ENCODE results near the gene SSNA1.

Gene SSNA1

GRCh38 chr9:137156567-137157375 lies 31.7 kb upstream of the SSNA1 start:
- Histone ChIP-seq H3K4me1 (ENCODE audit: insufficient read depth, poor library complexity, severe bottlenecking) (no peaks in the 10 kb centered on the region), H3K4me3 (ENCODE audit: severe bottlenecking) (peak overlapping the region; percentile 5), H3K36me3 (ENCODE audit: low read depth) (no peaks in the 10 kb centered on the region), H3K27me3 (ENCODE audit: insufficient read depth, poor library complexity, severe bottlenecking) (peaks cover 30% of the 10 kb centered on the region), H3K27ac (ENCODE audit: poor library complexity, severe bottlenecking) (no peak overlapping the region), H3K9me3 (ENCODE audit: severe bottlenecking) (no peaks in the 10 kb centered on the region)
- ATAC-seq (ENCODE audit: low read depth) = peak; percentile 46
- DNase-seq (ENCODE audit: low spot score) = no peak
- TF ChIP-seq, protein P1, sequence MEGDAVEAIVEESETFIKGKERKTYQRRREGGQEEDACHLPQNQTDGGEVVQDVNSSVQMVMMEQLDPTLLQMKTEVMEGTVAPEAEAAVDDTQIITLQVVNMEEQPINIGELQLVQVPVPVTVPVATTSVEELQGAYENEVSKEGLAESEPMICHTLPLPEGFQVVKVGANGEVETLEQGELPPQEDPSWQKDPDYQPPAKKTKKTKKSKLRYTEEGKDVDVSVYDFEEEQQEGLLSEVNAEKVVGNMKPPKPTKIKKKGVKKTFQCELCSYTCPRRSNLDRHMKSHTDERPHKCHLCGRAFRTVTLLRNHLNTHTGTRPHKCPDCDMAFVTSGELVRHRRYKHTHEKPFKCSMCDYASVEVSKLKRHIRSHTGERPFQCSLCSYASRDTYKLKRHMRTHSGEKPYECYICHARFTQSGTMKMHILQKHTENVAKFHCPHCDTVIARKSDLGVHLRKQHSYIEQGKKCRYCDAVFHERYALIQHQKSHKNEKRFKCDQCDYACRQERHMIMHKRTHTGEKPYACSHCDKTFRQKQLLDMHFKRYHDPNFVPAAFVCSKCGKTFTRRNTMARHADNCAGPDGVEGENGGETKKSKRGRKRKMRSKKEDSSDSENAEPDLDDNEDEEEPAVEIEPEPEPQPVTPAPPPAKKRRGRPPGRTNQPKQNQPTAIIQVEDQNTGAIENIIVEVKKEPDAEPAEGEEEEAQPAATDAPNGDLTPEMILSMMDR (IDR thresholded peaks at IDR 0.05; ENCODE audit: poor library complexity, severe bottlenecking) = no peak

DNA sequence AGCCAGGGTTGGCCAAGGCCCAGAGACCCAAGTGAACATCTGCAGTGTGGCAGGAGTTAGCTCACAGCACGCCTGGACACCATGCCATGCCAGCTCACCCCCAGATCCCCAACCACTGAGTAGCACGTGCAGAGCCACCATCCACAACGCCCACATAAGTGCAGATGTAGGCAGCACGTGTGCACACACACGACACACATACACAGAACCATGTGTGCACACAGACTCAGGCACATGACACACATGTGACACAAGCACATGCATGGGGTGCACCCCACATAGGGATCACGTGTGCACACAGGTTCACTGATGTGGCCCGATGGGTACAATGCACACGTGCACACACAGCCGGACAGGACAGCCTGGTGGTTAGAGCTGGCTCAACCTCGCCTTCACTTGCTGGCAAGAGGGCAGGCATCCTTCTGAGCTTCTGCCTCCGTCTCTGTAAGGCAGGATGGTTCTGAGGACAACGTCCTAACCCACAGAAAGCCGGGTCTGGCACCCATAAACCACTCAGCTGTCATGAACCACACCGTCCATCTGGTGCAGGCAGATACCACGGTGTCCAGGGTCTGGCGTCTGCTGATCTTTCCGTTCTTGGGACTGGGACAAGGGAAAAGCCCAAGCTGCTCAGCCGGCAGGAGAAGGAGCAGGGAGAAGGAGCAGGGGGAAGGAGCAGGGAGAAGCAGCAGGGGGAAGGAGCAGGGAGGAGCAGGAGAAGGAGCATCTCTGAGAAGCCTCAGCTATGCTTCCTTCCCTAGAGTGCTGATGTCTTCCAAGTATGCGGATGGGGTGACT lies 30.7 kb upstream of the SSNA1 start:
- Histone ChIP-seq H3K4me1 (ENCODE audit: insufficient read depth, poor library complexity, severe bottlenecking) (no peaks in the 10 kb centered on the region), H3K4me3 (ENCODE audit: severe bottlenecking) (no peak overlapping the region), H3K27ac (ENCODE audit: poor library complexity, severe bottlenecking) (no peak overlapping the region), H3K36me3 (ENCODE audit: low read depth) (no peaks in the 10 kb centered on the region), H3K27me3 (ENCODE audit: insufficient read depth, poor library complexity, severe bottlenecking) (peaks cover 41% of the 10 kb centered on the region), H3K9me3 (ENCODE audit: severe bottlenecking) (no peaks in the 10 kb centered on the region)
- DNase-seq (ENCODE audit: low spot score) (no peak), ATAC-seq (ENCODE audit: low read depth) (no peak)
- TF ChIP-seq, protein P1 (IDR thresholded peaks at IDR 0.05; ENCODE audit: poor library complexity, severe bottlenecking) = no peak

- no peak for ATAC-seq (ENCODE audit: low read depth)
- Histone ChIP-seq H3K36me3 (ENCODE audit: low read depth) (no peaks in the 10 kb centered on the region), H3K4me3 (ENCODE audit: severe bottlenecking) (no peak overlapping the region), H3K27ac (ENCODE audit: poor library complexity, severe bottlenecking) (no peak overlapping the region), H3K9me3 (ENCODE audit: severe bottlenecking) (no peaks in the 10 kb centered on the region), H3K27me3 (ENCODE audit: insufficient read depth, poor library complexity, severe bottlenecking) (peaks cover 45% of the 10 kb centered on the region), H3K4me1 (ENCODE audit: insufficient read depth, poor library complexity, severe bottlenecking) (no peaks in the 10 kb centered on the region)
- TF ChIP-seq, protein P1 (IDR thresholded peaks at IDR 0.05; ENCODE audit: poor library complexity, severe bottlenecking) = no peak
- DNase-seq (ENCODE audit: low spot score) = no peak
Measured at GRCh38 chr9:137158625-137159024, 29.9 kb upstream of the SSNA1 start.

DNA sequence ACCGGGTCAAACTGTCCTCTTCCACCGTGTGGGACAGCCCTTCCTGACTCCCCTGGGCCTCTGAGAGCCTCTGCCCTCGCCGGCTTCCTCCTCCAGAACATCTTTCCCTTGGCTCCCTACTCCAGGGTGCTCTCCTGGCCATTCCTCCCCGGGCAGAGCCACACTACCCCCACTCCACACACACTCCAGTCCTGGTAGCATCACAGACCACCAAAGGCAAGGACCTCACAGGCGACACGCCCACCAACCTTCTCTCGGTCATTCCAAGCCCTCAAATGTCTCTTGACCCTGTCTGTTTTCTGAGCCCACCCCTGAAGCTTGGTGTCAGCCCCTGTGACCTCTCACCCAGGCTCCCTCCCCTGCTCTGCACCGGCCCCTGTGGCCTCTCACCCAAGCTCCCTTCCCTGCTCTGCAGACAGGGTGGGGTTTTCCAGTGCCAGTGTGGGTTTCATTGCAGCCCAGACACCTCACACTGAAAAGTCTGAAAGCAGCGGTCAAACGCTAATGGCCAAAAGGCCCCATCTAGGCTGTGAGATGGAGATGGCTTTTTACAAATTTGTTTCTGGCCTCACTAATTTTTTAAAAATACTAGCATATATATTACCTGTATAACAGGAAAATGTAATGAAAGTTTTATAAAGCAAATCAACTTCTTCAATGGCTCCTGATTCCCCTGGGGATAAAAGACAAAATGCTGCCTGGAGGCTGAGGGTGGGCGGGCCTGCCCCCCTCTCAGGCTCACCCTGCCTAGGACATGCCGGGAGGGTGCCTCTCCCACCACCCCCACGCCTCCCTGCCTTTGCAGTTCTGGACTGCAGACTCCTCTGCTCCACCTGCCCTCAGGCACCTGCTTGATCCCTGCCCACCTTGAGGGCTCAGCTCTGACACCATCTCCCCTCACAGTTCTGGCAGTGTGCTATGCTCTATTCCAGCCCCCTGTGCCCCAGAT lies 29.1 kb upstream of the SSNA1 start:
- H3K36me3 ChIP-seq (ENCODE audit: low read depth) = no peaks in the 10 kb centered on the region
- no peaks in the 10 kb centered on the region for H3K9me3 ChIP-seq (ENCODE audit: severe bottlenecking)
- TF ChIP-seq, protein P1 (IDR thresholded peaks at IDR 0.05; ENCODE audit: poor library complexity, severe bottlenecking) = no peak
- H3K4me3 ChIP-seq (ENCODE audit: severe bottlenecking) = no peak overlapping the region
- ATAC-seq (ENCODE audit: low read depth) = no peak
- H3K4me1 ChIP-seq (ENCODE audit: insufficient read depth, poor library complexity, severe bottlenecking) = no peaks in the 10 kb centered on the region
- DNase-seq (ENCODE audit: low spot score) = no peak
- peaks cover 45% of the 10 kb centered on the region for H3K27me3 ChIP-seq (ENCODE audit: insufficient read depth, poor library complexity, severe bottlenecking)
- H3K27ac ChIP-seq (ENCODE audit: poor library complexity, severe bottlenecking) = no peak overlapping the region
